ENCODE measurements around the gene TCF7L1. TPM values are rescaled to one million over a fixed set of nuclear protein-coding genes. Genes with fewer than 3 reads are reported as not detected.

The TCF7L1 gene
- total RNA-seq, 1 experiment from 2014 or later: 30.4 TPM

GRCh38 chr2:85095094-85095493, 38.1 kb upstream of the TCF7L1 start:
- peak; percentile 62; the same call in 1 of the 2 replicates for ATAC-seq
- CTCF ChIA-PET: no interaction called here
- in situ Hi-C loops (cut with HindIII; ENCODE audit: low pct_unique_long_range_greater_than_20kb, low sequenced_read_pairs): no loop called here

GRCh38 chr2:85096616-85097015, 36.6 kb upstream of the TCF7L1 start:
- intact Hi-C loops (cut with micrococcal nuclease; ENCODE audit: unreplicated experiment) (no loop called here), in situ Hi-C loops (cut with HindIII; ENCODE audit: low pct_unique_long_range_greater_than_20kb, low sequenced_read_pairs) (no loop called here)
- CTCF ChIA-PET: no interaction called here
- no peaks in the 10 kb centered on the region for H3K4me1 ChIP-seq (ENCODE audit: control insufficient read depth, insufficient read depth, low read length)
- no peak for DNase-seq (ENCODE audit: low read depth, low spot score)
- POLR2A ChIA-PET: interaction anchor here (0.6 kb wide), 1 partner anchor 28 kb away, joined by 4 read pairs; no protein-coding TSS in a partner anchor
- no peaks in the 10 kb centered on the region for H3K36me3 ChIP-seq (ENCODE audit: control insufficient read depth, insufficient read depth, low read length)
- H3K4me3 ChIP-seq (ENCODE audit: low read depth in 2 of 2, low read length in 2 of 2): no peak overlapping the region
- H3K9me3 ChIP-seq (ENCODE audit: control insufficient read depth, insufficient read depth, low read depth, low read length): no peaks in the 10 kb centered on the region
- H3K27me3 ChIP-seq (ENCODE audit: control insufficient read depth, insufficient read depth, low read length): no peaks in the 10 kb centered on the region
- TF ChIP-seq, protein P1, sequence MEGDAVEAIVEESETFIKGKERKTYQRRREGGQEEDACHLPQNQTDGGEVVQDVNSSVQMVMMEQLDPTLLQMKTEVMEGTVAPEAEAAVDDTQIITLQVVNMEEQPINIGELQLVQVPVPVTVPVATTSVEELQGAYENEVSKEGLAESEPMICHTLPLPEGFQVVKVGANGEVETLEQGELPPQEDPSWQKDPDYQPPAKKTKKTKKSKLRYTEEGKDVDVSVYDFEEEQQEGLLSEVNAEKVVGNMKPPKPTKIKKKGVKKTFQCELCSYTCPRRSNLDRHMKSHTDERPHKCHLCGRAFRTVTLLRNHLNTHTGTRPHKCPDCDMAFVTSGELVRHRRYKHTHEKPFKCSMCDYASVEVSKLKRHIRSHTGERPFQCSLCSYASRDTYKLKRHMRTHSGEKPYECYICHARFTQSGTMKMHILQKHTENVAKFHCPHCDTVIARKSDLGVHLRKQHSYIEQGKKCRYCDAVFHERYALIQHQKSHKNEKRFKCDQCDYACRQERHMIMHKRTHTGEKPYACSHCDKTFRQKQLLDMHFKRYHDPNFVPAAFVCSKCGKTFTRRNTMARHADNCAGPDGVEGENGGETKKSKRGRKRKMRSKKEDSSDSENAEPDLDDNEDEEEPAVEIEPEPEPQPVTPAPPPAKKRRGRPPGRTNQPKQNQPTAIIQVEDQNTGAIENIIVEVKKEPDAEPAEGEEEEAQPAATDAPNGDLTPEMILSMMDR (IDR thresholded peaks at IDR 0.05): no peak
- TF ChIP-seq SIN3A (IDR thresholded peaks at IDR 0.05; ENCODE audit: borderline replicate concordance, insufficient read depth, low read depth, low read length) (no peak), POLR2AphosphoS5 (IDR thresholded peaks at IDR 0.05; ENCODE audit: low read depth, low read length) (no peak), TCF7L2 (IDR thresholded peaks at IDR 0.05; ENCODE audit: low read depth, low read length) (no peak)
- ATAC-seq: no peak
- no TSS peak for BruUV-seq (replicated peaks)
- no peak overlapping the region for H3K27ac ChIP-seq (ENCODE audit: low read length)

More at GRCh38 chr2:85095094-85095493, 38.1 kb upstream of the TCF7L1 start:
- H3K36me3 ChIP-seq (ENCODE audit: control insufficient read depth, insufficient read depth, low read length): no peaks in the 10 kb centered on the region
- no peaks in the 10 kb centered on the region for H3K9me3 ChIP-seq (ENCODE audit: control insufficient read depth, insufficient read depth, low read depth, low read length)
- H3K27me3 ChIP-seq (ENCODE audit: control insufficient read depth, insufficient read depth, low read length): no peaks in the 10 kb centered on the region
- TF ChIP-seq TCF7L2 (IDR thresholded peaks at IDR 0.05; ENCODE audit: low read depth, low read length) (no peak), POLR2AphosphoS5 (IDR thresholded peaks at IDR 0.05; ENCODE audit: low read depth, low read length) (no peak), SIN3A (IDR thresholded peaks at IDR 0.05; ENCODE audit: borderline replicate concordance, insufficient read depth, low read depth, low read length) (no peak)
- TF ChIP-seq, protein P2, sequence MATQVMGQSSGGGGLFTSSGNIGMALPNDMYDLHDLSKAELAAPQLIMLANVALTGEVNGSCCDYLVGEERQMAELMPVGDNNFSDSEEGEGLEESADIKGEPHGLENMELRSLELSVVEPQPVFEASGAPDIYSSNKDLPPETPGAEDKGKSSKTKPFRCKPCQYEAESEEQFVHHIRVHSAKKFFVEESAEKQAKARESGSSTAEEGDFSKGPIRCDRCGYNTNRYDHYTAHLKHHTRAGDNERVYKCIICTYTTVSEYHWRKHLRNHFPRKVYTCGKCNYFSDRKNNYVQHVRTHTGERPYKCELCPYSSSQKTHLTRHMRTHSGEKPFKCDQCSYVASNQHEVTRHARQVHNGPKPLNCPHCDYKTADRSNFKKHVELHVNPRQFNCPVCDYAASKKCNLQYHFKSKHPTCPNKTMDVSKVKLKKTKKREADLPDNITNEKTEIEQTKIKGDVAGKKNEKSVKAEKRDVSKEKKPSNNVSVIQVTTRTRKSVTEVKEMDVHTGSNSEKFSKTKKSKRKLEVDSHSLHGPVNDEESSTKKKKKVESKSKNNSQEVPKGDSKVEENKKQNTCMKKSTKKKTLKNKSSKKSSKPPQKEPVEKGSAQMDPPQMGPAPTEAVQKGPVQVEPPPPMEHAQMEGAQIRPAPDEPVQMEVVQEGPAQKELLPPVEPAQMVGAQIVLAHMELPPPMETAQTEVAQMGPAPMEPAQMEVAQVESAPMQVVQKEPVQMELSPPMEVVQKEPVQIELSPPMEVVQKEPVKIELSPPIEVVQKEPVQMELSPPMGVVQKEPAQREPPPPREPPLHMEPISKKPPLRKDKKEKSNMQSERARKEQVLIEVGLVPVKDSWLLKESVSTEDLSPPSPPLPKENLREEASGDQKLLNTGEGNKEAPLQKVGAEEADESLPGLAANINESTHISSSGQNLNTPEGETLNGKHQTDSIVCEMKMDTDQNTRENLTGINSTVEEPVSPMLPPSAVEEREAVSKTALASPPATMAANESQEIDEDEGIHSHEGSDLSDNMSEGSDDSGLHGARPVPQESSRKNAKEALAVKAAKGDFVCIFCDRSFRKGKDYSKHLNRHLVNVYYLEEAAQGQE (IDR thresholded peaks at IDR 0.05; ENCODE audit: insufficient read depth in 1 of 2, low read depth in 2 of 2, low read length in 1 of 2): no peak
- TF ChIP-seq, protein P1 (IDR thresholded peaks at IDR 0.05): no peak
- DNase-seq (ENCODE audit: low read depth, low spot score): no peak
- H3K4me1 ChIP-seq (ENCODE audit: control insufficient read depth, insufficient read depth, low read length): no peaks in the 10 kb centered on the region
- intact Hi-C loops (cut with micrococcal nuclease; ENCODE audit: unreplicated experiment): no loop called here
- POLR2A ChIA-PET: interaction anchor here (0.6 kb wide), 1 partner anchor 84 kb away, joined by 13 read pairs; no protein-coding TSS in a partner anchor
- H3K4me3 ChIP-seq (ENCODE audit: low read depth in 2 of 2, low read length in 2 of 2): no peak overlapping the region
- no peak overlapping the region for H3K27ac ChIP-seq (ENCODE audit: low read length)
- no TSS peak for BruUV-seq (replicated peaks)

Data from Panc1 (cell line).